HG03175 (cell line): ENCODE data around the gene MSMB.
"Not testable (repeated sequence)": the region's sequence is repeated elsewhere in the genome, so short reads cannot be mapped to it uniquely, and the experiment has no call there.

Experiments used
- ATAC-seq: cut with Tn5 transposase; IDR thresholded peaks from one replicate; pipeline ENCODE4 v1.9.1; 2021; ENCODE audit warnings: mild to moderate bottlenecking, moderate library complexity; ENCODE audit not compliant: unreplicated experiment

Gene MSMB

GRCh38 chr10:46046261-46046660, at the start of gene MSMB:
Gene MSMB, minus strand, starts transcription at chr10:46046269. Its CDS starts 32 bp downstream, at chr10:46046237.
- ATAC-seq, result no peak

- ATAC-seq, result no peak
Observed at GRCh38 chr10:46094931-46095750, 49.1 kb upstream of the MSMB start.

GRCh38 chr10:46094197-46094500, 48.1 kb upstream of the MSMB start:
- no peak for ATAC-seq

GRCh38 chr10:46093316-46094196, 47.5 kb upstream of the MSMB start:
- ATAC-seq, result not testable (repeated sequence)

GRCh38 chr10:46092524-46093081, 46.5 kb upstream of the MSMB start:
- ATAC-seq, result peak; percentile 36

GRCh38 chr10:46091828-46092523, 45.9 kb upstream of the MSMB start:
- ATAC-seq, result peak; percentile 21

GRCh38 chr10:46091080-46091827, 45.2 kb upstream of the MSMB start:
- no peak for ATAC-seq

- no peak for ATAC-seq
Observed at GRCh38 chr10:46090258-46090812, 44.3 kb upstream of the MSMB start.

- ATAC-seq, result not testable (repeated sequence)
Observed at GRCh38 chr10:46087381-46087780, 41.3 kb upstream of the MSMB start.

- ATAC-seq, result no peak
Observed at GRCh38 chr10:46084321-46085165, 38.5 kb upstream of the MSMB start.

GRCh38 chr10:46080886-46081285, 34.8 kb upstream of the MSMB start:
- ATAC-seq, result no peak

GRCh38 chr10:46079831-46080585, 33.9 kb upstream of the MSMB start:
- no peak for ATAC-seq

GRCh38 chr10:46077731-46078413, 31.8 kb upstream of the MSMB start:
- no peak for ATAC-seq

GRCh38 chr10:46077141-46077554, 31.1 kb upstream of the MSMB start:
- ATAC-seq, result no peak

GRCh38 chr10:46075869-46076268, 29.8 kb upstream of the MSMB start:
- no peak for ATAC-seq

GRCh38 chr10:46074196-46074946, 28.3 kb upstream of the MSMB start:
- no peak for ATAC-seq

- ATAC-seq, result no peak
Observed at GRCh38 chr10:46073564-46073963, 27.5 kb upstream of the MSMB start.
